A549 (cell line): ENCODE results near the gene PTPN1.

Experiments
- BCL3 ChIP-seq: fragments of >200 bp; sonication (Bioruptor Twin); formaldehyde crosslinking; IDR thresholded peaks from 3 replicates; pipeline ENCODE4 v1.6.1; 2016
- BHLHE40 ChIP-seq: IDR thresholded peaks from 2 replicates; pipeline ENCODE4 v1.6.1; 2012; ENCODE audit warnings: low read depth, low read length, inconsistent platforms
- CBX2 ChIP-seq: fragments of 200-600 bp; sonication (generic); IDR thresholded peaks from 2 replicates; pipeline ENCODE4 v1.6.1; 2016; ENCODE audit warnings: low read depth, mild to moderate bottlenecking, borderline replicate concordance
- CEBPB ChIP-seq, 2 experiments: fragments of >200 bp in 1 of 2; sonication (Bioruptor Twin) in 1 of 2; formaldehyde crosslinking in 1 of 2; IDR thresholded peaks; 2 replicates each; pipeline ENCODE4 v1.6.1; 2012 to 2016
- CTCF ChIP-seq: fragments of >200 bp; sonication (Bioruptor Twin); formaldehyde crosslinking; IDR thresholded peaks from 3 replicates; pipeline ENCODE4 v1.5.1; 2016
- EP300 ChIP-seq, 2 experiments: fragments of >200 bp; sonication (Bioruptor Twin); formaldehyde crosslinking; IDR thresholded peaks; 2 replicates in 1 of 2; 3 replicates in 1 of 2; pipeline ENCODE4 v1.6.1; 2016 to 2017
- ESRRA ChIP-seq: fragments of 150-350 bp; IDR thresholded peaks from 2 replicates; pipeline ENCODE4 v1.6.1; 2014; ENCODE audit warnings: mild to moderate bottlenecking, low read length, borderline replicate concordance
- HOXB13 ChIP-seq: fragments of 250-450 bp; sonication (Bioruptor Pico); IDR thresholded peaks from 2 replicates; pipeline ENCODE4 v1.5.0; 2020; ENCODE audit warnings: low read depth, mild to moderate bottlenecking, moderate library complexity
- POLR2A ChIP-seq: IDR thresholded peaks from 2 replicates; pipeline ENCODE4 v1.6.1; 2012; ENCODE audit warnings: mild to moderate bottlenecking, low read length
- POLR2AphosphoS2 ChIP-seq: conservative IDR thresholded peaks from 2 replicates; pipeline ENCODE4 v1.6.1; 2012; ENCODE audit warnings: low read length, improper control_type of control experiment, inconsistent platforms
- RAD21 ChIP-seq, 2 experiments: fragments of >200 bp in 1 of 2; sonication (Bioruptor Twin) in 1 of 2; formaldehyde crosslinking in 1 of 2; IDR thresholded peaks in 1 of 2; conservative IDR thresholded peaks in 1 of 2; 2 replicates in 1 of 2; 3 replicates in 1 of 2; pipeline ENCODE4 v1.6.1; 2012 to 2018; ENCODE audit warnings: inconsistent platforms in 1 of 2
- REST ChIP-seq: fragments of 200-600 bp; sonication (generic); IDR thresholded peaks from 2 replicates; pipeline ENCODE4 v1.6.1; 2016; ENCODE audit warnings: antibody characterized with exemption, mild to moderate bottlenecking, moderate library complexity
- TFCP2L1 ChIP-seq: fragments of 250-450 bp; sonication (Bioruptor Pico); IDR thresholded peaks from 2 replicates; pipeline ENCODE4 v1.5.0; 2021; ENCODE audit warnings: mild to moderate bottlenecking

- TF ChIP-seq RAD21 (conservative IDR thresholded peaks at IDR 0.05 in 1 of 2, IDR thresholded peaks at IDR 0.05 in 1 of 2) (no peak), REST (no peak), CTCF (no peak), EP300 (IDR thresholded peaks at IDR 0.05) (no peak), CEBPB (IDR thresholded peaks at IDR 0.05) (no peak), POLR2AphosphoS2 (no peak), BHLHE40 (no peak), HOXB13 (CRISPR knock-in tag) (no peak), TFCP2L1 (no peak), POLR2A (no peak), ESRRA (no peak), BCL3 (no peak), CBX2 (no peak)
Measured at GRCh38 chr20:50527068-50527605, 17.0 kb downstream of the PTPN1 start.
